ENCODE measurements around the gene IMMP2L. TPM values are rescaled to one million over a fixed set of nuclear protein-coding genes. Genes with fewer than 3 reads are reported as not detected.

The IMMP2L gene
- polyA plus RNA-seq, 1 donor: 21.0 TPM

- Histone ChIP-seq H3K9me3 (ENCODE audit: control insufficient read depth, low read depth, low read length) (no peaks in the 10 kb centered on the region), H3K36me3 (ENCODE audit: control insufficient read depth, insufficient read depth, low read length) (no peaks in the 10 kb centered on the region), H3K4me3 (ENCODE audit: low read length) (no peak overlapping the region), H3K27ac (ENCODE audit: low read length) (no peak overlapping the region), H3K4me1 (ENCODE audit: control insufficient read depth, insufficient read depth, low read length) (no peaks in the 10 kb centered on the region), H3K27me3 (ENCODE audit: control insufficient read depth, insufficient read depth, low read length) (no peaks in the 10 kb centered on the region)
- no peak for DNase-seq
- no CpG with 5 or more reads among the region's 1 CpG for WGBS (ENCODE audit: insufficient coverage, low lambda C conversion rate)
These were observed 686.9 kb downstream of the IMMP2L start for GRCh38 chr7:110875346-110875745.

- no peaks in the 10 kb centered on the region for H3K9me3 ChIP-seq (ENCODE audit: control insufficient read depth, low read depth, low read length)
- no peaks in the 10 kb centered on the region for H3K27me3 ChIP-seq (ENCODE audit: control insufficient read depth, insufficient read depth, low read length)
- no peak for DNase-seq
- H3K4me3 ChIP-seq (ENCODE audit: low read length): no peak overlapping the region
- WGBS (ENCODE audit: insufficient coverage, low lambda C conversion rate): 100% methylated on average over 1 of the region's 1 CpG
- H3K27ac ChIP-seq (ENCODE audit: low read length): no peak overlapping the region
- H3K36me3 ChIP-seq (ENCODE audit: control insufficient read depth, insufficient read depth, low read length): no peaks in the 10 kb centered on the region
- no peaks in the 10 kb centered on the region for H3K4me1 ChIP-seq (ENCODE audit: control insufficient read depth, insufficient read depth, low read length)
These were observed 690.4 kb downstream of the IMMP2L start for GRCh38 chr7:110871856-110872255.

GRCh38 chr7:110870926-110871325 is 691.4 kb downstream of the IMMP2L start:
- 89% methylated on average over 3 of the region's 6 CpGs for WGBS (ENCODE audit: insufficient coverage, low lambda C conversion rate)
- no peak for DNase-seq
- Histone ChIP-seq H3K9me3 (ENCODE audit: control insufficient read depth, low read depth, low read length) (no peaks in the 10 kb centered on the region), H3K27me3 (ENCODE audit: control insufficient read depth, insufficient read depth, low read length) (no peaks in the 10 kb centered on the region), H3K4me3 (ENCODE audit: low read length) (no peak overlapping the region), H3K36me3 (ENCODE audit: control insufficient read depth, insufficient read depth, low read length) (no peaks in the 10 kb centered on the region), H3K4me1 (ENCODE audit: control insufficient read depth, insufficient read depth, low read length) (no peaks in the 10 kb centered on the region), H3K27ac (ENCODE audit: low read length) (no peak overlapping the region)

GRCh38 chr7:110868458-110868857 is 693.8 kb downstream of the IMMP2L start:
- H3K4me3 ChIP-seq (ENCODE audit: low read length): no peak overlapping the region
- H3K9me3 ChIP-seq (ENCODE audit: control insufficient read depth, low read depth, low read length): no peaks in the 10 kb centered on the region
- no peak overlapping the region for H3K27ac ChIP-seq (ENCODE audit: low read length)
- no peaks in the 10 kb centered on the region for H3K36me3 ChIP-seq (ENCODE audit: control insufficient read depth, insufficient read depth, low read length)
- H3K4me1 ChIP-seq (ENCODE audit: control insufficient read depth, insufficient read depth, low read length): no peaks in the 10 kb centered on the region
- no peaks in the 10 kb centered on the region for H3K27me3 ChIP-seq (ENCODE audit: control insufficient read depth, insufficient read depth, low read length)
- DNase-seq: no peak

GRCh38 chr7:110867771-110868170 is 694.5 kb downstream of the IMMP2L start:
- Histone ChIP-seq H3K4me3 (ENCODE audit: low read length) (no peak overlapping the region), H3K27me3 (ENCODE audit: control insufficient read depth, insufficient read depth, low read length) (no peaks in the 10 kb centered on the region), H3K27ac (ENCODE audit: low read length) (no peak overlapping the region), H3K36me3 (ENCODE audit: control insufficient read depth, insufficient read depth, low read length) (no peaks in the 10 kb centered on the region), H3K9me3 (ENCODE audit: control insufficient read depth, low read depth, low read length) (no peaks in the 10 kb centered on the region), H3K4me1 (ENCODE audit: control insufficient read depth, insufficient read depth, low read length) (no peaks in the 10 kb centered on the region)
- WGBS (ENCODE audit: insufficient coverage, low lambda C conversion rate): no CpG with 5 or more reads among the region's 4 CpGs
- DNase-seq: no peak

- H3K27me3 ChIP-seq (ENCODE audit: control insufficient read depth, insufficient read depth, low read length): no peaks in the 10 kb centered on the region
- no peaks in the 10 kb centered on the region for H3K36me3 ChIP-seq (ENCODE audit: control insufficient read depth, insufficient read depth, low read length)
- no peak overlapping the region for H3K4me3 ChIP-seq (ENCODE audit: low read length)
- no peaks in the 10 kb centered on the region for H3K4me1 ChIP-seq (ENCODE audit: control insufficient read depth, insufficient read depth, low read length)
- no peak for DNase-seq
- H3K9me3 ChIP-seq (ENCODE audit: control insufficient read depth, low read depth, low read length): no peaks in the 10 kb centered on the region
- no peak overlapping the region for H3K27ac ChIP-seq (ENCODE audit: low read length)
- no CpG with 5 or more reads among the region's 2 CpGs for WGBS (ENCODE audit: insufficient coverage, low lambda C conversion rate)
These were observed 699.0 kb downstream of the IMMP2L start for GRCh38 chr7:110863258-110863657.

- Histone ChIP-seq H3K4me1 (ENCODE audit: control insufficient read depth, insufficient read depth, low read length) (no peaks in the 10 kb centered on the region), H3K9me3 (ENCODE audit: control insufficient read depth, low read depth, low read length) (no peaks in the 10 kb centered on the region), H3K27ac (ENCODE audit: low read length) (no peak overlapping the region), H3K36me3 (ENCODE audit: control insufficient read depth, insufficient read depth, low read length) (no peaks in the 10 kb centered on the region), H3K4me3 (ENCODE audit: low read length) (no peak overlapping the region), H3K27me3 (ENCODE audit: control insufficient read depth, insufficient read depth, low read length) (no peaks in the 10 kb centered on the region)
- DNase-seq: no peak
- 100% methylated on average over 1 of the region's 4 CpGs for WGBS (ENCODE audit: insufficient coverage, low lambda C conversion rate)
These were observed 701.1 kb downstream of the IMMP2L start for GRCh38 chr7:110861163-110861562.

GRCh38 chr7:110857106-110857505 is 705.2 kb downstream of the IMMP2L start:
- Histone ChIP-seq H3K27me3 (ENCODE audit: control insufficient read depth, insufficient read depth, low read length) (no peaks in the 10 kb centered on the region), H3K4me1 (ENCODE audit: control insufficient read depth, insufficient read depth, low read length) (no peaks in the 10 kb centered on the region), H3K9me3 (ENCODE audit: control insufficient read depth, low read depth, low read length) (no peaks in the 10 kb centered on the region), H3K36me3 (ENCODE audit: control insufficient read depth, insufficient read depth, low read length) (no peaks in the 10 kb centered on the region), H3K4me3 (ENCODE audit: low read length) (no peak overlapping the region), H3K27ac (ENCODE audit: low read length) (no peak overlapping the region)
- DNase-seq: no peak

GRCh38 chr7:110856704-110857103 is 705.6 kb downstream of the IMMP2L start:
- WGBS (ENCODE audit: insufficient coverage, low lambda C conversion rate): 100% methylated on average over 1 of the region's 3 CpGs

GRCh38 chr7:110854651-110855050 is 707.6 kb downstream of the IMMP2L start:
- no peaks in the 10 kb centered on the region for H3K4me1 ChIP-seq (ENCODE audit: control insufficient read depth, insufficient read depth, low read length)
- DNase-seq: no peak

More at GRCh38 chr7:110856704-110857103, 705.6 kb downstream of the IMMP2L start:
- H3K27me3 ChIP-seq (ENCODE audit: control insufficient read depth, insufficient read depth, low read length): no peaks in the 10 kb centered on the region
- H3K4me3 ChIP-seq (ENCODE audit: low read length): no peak overlapping the region
- H3K9me3 ChIP-seq (ENCODE audit: control insufficient read depth, low read depth, low read length): no peaks in the 10 kb centered on the region
- DNase-seq: no peak
- H3K27ac ChIP-seq (ENCODE audit: low read length): no peak overlapping the region
- no peaks in the 10 kb centered on the region for H3K4me1 ChIP-seq (ENCODE audit: control insufficient read depth, insufficient read depth, low read length)
- H3K36me3 ChIP-seq (ENCODE audit: control insufficient read depth, insufficient read depth, low read length): no peaks in the 10 kb centered on the region

GRCh38 chr7:110854166-110854565 is 708.1 kb downstream of the IMMP2L start:
- Histone ChIP-seq H3K27me3 (ENCODE audit: control insufficient read depth, insufficient read depth, low read length) (no peaks in the 10 kb centered on the region), H3K4me1 (ENCODE audit: control insufficient read depth, insufficient read depth, low read length) (no peaks in the 10 kb centered on the region), H3K9me3 (ENCODE audit: control insufficient read depth, low read depth, low read length) (peaks cover 3% of the 10 kb centered on the region), H3K27ac (ENCODE audit: low read length) (no peak overlapping the region), H3K4me3 (ENCODE audit: low read length) (no peak overlapping the region), H3K36me3 (ENCODE audit: control insufficient read depth, insufficient read depth, low read length) (no peaks in the 10 kb centered on the region)
- no peak for DNase-seq

More at GRCh38 chr7:110854651-110855050, 707.6 kb downstream of the IMMP2L start:
- no peak overlapping the region for H3K4me3 ChIP-seq (ENCODE audit: low read length)
- H3K9me3 ChIP-seq (ENCODE audit: control insufficient read depth, low read depth, low read length): peaks cover 3% of the 10 kb centered on the region
- WGBS (ENCODE audit: insufficient coverage, low lambda C conversion rate): 80% methylated on average over 1 of the region's 2 CpGs
- H3K27ac ChIP-seq (ENCODE audit: low read length): no peak overlapping the region
- no peaks in the 10 kb centered on the region for H3K27me3 ChIP-seq (ENCODE audit: control insufficient read depth, insufficient read depth, low read length)
- H3K36me3 ChIP-seq (ENCODE audit: control insufficient read depth, insufficient read depth, low read length): no peaks in the 10 kb centered on the region
